GM19324 (cell line): ENCODE data around the gene SCD5.

Experiments
- ATAC-seq: cut with Tn5 transposase; IDR thresholded peaks from one replicate; pipeline ENCODE4 v1.9.1; 2021; ENCODE audit warnings: mild to moderate bottlenecking, moderate library complexity; ENCODE audit not compliant: unreplicated experiment, low FRiP score

The SCD5 gene

DNA sequence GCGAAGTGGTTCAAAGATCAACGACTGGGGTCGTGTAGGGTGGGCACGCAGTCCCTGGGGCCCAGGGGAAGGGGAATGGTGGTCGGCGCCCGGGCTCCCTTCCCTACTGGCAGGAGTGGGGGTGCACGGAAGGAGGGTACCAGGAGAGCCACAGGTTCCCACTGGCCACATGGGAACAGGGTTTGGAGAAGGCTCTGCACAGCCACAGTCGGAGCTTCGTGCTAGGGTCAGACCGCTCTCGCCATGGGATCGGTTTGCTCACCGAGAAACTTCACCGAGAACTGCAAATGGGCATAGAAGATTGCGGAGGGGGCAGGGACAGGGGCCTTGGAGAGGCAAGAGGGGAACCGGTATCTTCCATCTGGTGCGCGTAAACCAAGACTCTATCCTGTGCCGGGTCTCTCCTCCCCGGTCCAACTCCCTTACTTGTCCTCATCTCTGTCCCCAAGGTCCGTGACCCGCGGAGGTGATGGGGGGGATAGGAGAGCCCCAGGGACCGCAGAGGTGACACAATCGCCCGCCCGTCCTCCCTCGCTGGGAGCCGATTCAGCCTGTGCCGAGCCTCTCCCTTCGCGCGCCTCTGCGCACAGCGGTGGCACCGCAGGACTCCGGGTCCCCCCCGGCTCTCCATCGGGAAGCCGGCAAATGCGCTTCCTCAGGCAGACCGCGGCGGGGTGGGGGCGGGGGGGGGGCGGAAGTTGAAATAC is 1.0 kb downstream of the SCD5 start:
- no peak for ATAC-seq

DNA sequence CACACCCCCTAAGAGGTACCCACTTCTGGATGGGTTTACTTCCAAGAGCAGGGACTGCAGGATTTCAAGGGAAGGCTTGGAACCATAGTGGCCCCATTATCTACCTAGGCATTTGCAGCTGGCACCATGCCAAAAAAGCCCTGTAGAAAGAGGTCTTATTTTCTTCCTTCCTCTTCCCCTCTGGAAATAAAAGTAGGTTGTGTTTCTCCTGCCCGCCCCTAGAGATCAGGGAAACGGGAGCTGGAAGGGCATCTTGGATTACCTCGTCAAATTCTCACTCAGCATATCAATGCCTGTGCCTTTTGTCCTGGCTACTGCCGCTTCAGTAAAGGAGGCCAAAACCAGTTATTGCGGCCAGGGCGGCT is 1.6 kb downstream of the SCD5 start:
- no peak for ATAC-seq

DNA sequence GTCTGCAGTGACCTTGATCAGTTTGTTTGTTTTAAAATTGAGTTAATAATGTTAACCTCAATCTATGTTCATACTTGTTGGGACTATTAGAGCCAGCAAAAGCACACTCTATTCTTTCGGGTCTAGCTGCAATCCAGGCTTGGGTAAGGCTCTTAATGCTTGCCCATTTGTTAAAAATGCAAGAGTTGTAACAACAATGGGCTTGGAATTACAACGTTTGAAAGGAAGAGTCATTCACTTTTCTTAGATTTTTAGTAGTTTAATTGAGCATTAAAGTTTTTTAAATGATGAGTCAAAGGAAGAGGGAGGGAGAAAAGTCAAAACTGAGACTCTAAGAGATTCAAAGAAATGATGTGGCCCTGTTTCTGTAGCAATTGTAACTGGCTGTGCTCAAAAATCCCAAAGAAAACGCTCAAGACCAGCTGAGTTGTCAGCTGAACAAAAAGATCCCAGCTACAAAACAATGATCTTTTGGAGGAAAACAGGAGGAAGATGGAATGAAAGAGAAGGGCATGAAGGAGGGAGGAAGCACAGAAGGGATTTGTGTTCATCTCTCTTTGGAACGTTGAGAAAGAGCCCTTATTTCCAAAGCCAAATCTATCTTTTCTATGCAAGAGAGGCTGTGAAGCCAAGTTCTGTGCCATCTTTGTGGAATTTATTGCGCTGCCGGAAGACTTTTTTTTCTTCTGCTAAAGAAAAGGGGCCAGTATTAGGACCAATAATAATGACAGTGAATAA is 5.5 kb downstream of the SCD5 start:
- no peak for ATAC-seq

DNA sequence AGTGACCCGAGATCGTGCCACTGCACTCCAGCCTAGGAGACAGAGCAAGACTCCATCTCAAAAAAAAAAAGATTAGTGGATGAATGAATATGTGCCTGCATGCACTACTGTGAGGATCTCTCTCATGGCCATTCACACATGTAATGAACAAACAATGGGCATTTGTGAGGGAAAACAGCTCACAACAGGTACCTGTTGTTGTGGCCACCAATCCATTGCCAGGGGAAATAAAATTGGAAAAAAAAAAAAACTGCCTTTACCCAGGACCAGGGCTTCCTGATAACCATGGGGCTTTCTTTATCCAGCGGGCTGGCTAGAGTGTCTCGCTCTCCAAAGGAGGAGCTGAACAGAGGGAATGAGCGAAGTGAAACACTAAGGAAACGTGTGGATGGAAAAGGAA is 7.4 kb downstream of the SCD5 start:
- ATAC-seq: no peak

DNA sequence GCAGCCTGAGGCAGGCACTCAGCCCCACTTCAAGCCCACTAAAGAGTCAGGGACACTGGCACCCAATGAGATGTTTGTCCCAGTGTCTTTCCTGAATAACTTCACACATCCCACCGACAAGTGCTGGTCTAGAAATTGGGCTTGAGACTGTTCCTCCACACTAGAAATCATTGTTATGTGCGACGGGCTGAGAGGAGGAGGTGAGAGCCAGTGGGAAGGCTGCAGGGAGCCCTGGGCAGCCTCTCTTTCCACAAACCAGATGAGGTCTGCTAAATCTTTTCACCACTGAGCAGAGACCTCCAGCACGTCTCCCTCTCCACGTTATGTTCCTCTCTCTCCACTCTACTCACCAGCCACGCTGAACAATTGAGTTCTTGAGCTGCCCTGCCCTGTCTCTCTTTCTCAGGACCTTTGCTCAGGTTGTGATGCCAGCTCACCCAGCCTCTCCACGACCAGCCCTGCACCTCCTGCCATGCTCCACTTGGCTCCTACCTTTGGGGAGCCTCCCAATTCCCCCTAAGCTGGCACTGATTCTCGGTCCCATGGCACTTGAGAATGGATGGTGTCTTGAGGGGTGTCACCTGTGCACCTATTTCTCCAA is 8.4 kb downstream of the SCD5 start:
- no peak for ATAC-seq

- no peak for ATAC-seq
Observed at GRCh38 chr4:82789025-82789776, 9.4 kb downstream of the SCD5 start.

- no peak for ATAC-seq
Observed at GRCh38 chr4:82787342-82787741, 11.3 kb downstream of the SCD5 start.

DNA sequence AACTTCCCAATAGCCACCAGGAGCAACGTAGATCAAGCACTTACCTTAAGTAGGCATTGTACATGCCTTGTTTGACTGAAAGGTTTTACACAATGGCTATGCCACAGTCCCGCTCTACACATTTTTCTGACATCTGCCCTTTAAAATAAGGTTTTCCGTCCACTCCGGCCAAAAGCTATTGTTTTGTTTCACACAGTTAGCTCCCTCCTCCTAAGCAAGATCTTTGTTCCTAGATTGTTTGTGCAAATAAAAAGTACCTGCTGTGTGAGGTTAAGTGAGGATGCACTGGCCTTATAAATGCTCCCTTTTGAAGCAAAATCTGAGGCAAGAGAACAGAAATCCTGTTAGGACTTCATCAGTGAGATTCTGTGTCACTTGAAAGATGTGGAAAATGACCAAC is 11.8 kb downstream of the SCD5 start:
- ATAC-seq: no peak

DNA sequence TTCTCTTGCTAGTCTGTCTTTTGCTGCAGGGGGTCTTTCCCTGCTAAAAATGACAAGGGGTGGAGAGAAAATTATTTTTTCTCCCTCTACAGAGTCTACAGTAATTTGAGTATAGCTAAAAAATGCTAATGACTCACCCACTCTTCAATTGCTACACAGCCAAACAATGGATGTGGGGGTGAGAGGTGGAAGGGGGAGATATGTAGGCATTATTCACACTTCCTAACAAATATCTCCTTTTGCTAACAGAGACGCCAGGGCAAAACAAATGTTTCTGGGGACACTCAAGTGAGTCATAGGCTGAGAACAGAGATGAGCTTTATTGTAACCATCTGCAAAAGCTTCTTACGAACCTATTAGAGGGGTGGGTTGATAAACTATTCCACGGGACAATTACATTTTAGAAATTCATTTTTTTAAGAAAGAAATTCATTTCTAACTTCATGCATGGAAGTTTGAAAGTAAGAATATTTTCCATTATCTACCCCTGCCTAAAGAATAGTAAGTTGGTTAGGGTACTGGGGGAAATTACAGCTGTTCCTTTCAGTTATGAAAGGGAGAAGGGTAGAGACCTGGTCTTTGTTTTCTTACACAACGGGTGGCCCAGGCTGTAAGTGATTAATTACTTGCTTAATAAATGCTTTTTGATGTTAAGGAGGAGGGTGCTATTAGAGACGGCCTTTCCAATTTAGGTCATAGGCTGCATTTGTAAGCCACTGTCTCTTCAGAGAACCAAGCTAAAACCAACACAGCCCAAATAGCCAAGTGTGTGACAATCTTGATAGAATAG is 12.8 kb downstream of the SCD5 start:
- no peak for ATAC-seq

DNA sequence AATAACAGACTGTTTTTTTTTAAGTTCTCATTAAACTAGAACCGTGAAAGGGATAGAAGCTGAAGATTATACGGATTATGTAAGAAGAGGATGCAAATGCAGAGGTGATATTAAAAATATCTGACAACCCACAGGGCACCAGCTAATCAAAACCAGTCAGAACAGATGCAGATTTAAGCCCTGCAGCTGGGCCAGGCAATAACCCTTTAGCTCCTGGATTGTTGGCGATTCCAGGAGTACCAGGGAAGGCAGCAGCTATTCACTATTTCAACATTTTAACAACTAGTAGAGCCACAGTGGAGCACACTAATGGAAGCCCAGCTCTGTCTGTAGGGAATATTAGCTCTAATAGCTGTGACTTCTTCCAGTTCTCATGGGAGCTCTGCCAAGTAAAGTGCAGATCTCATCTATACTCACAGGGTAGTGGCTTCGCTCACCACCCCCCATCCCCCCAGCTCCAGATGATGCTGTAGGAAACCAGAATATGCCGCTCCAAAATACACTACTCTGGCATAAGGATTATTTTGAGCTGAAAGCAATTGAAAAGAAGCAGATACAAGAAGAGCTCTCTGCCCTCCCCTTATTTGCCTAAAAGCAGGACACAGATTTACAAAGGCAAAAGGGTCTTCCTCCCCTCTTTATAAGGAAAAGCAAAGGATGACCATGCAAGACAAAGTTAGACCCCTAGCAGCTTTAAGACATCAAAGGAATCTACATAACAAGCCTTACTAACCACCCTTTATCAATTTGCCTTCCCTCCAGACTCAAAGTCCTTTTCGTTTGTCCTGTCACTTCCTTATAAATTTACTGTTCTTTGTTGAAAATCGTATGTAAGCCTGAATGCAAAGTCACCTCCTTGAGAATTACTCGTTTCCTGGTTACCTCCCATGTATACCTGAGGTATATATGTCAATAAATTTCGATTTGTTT is 13.7 kb downstream of the SCD5 start:
- no peak for ATAC-seq

DNA sequence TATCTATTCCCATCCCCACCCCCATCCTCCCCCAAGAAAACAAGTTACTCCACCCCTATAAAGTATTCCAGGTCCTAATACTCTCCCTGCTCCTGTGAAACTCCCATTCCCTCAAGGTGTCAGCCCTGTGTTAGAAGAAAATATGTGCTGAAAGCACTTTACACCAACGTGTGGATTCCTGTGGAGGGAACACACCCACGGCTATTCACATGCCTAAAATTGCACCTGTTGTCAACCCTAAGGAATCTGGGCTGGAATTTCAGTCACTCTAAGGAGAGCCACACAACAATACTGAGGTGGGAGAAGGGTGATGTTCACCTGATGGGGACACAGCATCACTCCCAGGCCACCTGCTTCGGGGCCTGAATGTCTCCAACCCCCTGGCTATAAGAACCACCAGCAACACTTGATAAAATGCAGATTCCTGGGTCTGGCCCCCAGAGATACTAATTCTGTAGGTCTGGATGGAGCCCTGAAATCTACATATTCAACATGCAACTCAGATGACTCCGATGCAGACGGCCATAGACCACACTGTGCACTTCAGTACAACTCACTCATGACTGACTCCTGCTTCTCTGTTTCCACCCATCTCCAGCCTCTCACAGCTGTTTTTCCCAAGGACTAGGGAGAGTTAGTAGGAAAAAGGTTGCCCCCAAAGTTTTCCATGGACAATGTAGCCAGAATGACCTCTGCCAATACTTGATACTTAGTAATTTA is 15.8 kb downstream of the SCD5 start:
- ATAC-seq: no peak

- ATAC-seq: no peak
Observed at GRCh38 chr4:82780752-82781231, 17.8 kb downstream of the SCD5 start.

- no peak for ATAC-seq
Observed at GRCh38 chr4:82780170-82780751, 18.3 kb downstream of the SCD5 start.

DNA sequence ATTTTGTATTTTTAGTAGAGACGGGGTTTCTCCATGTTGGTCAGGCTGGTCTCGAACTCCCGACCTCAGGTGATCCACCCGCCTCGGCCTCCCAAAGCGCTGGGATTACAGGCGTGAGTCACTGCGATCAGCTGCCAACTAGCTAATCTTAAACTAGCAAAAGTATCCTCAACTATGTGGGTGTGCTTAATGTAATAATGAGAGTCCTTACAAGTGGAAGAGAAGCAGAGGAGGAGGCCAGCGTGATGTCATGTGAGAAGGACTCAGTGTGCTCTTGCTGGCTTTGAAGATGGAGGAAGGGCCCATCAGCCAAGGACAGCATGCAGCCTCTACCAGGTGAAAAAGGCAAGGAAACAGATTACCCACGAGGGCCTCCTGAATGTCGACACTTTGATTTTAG is 19.6 kb downstream of the SCD5 start:
- no peak for ATAC-seq

GRCh38 chr4:82777857-82778525 is 20.6 kb downstream of the SCD5 start:
- no peak for ATAC-seq

DNA sequence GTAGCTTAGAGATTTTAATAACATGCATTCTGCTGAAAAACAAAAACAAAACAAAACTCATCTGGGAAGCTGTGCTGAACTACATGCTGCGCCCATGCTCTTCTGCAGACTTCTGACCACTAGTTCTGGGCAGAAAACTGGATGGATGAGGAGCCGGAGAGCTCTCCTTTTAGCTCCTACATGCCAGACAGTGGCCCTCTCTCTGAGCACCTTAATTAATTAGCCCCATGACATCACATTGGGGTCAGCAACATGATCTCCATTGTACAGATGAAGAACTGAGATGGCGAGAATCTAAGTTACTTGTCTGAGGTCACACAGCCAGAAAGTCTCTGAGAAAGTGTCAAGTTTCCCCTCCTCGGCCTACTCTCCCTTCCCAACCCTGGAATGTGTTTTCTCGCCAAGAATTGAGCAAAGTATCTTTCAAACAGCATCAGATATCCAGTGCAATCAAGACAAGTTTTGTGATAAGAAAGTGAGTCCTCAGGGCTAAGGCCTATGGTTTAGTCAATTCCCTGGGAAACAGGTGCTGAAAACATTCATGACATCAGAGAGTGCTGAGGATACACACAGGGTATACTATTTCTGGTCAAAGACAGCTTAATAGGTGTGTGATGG is 21.6 kb downstream of the SCD5 start:
- no peak for ATAC-seq

- ATAC-seq: no peak
Observed at GRCh38 chr4:82775243-82775642, 23.4 kb downstream of the SCD5 start.
